ENCODE results near the gene PRDM16. TPM values are rescaled to one million over a fixed set of nuclear protein-coding genes. Genes with fewer than 3 reads are reported as not detected.

Gene PRDM16
- total RNA-seq, 1 experiment from 2014 or later, result 1.6 TPM

DNA sequence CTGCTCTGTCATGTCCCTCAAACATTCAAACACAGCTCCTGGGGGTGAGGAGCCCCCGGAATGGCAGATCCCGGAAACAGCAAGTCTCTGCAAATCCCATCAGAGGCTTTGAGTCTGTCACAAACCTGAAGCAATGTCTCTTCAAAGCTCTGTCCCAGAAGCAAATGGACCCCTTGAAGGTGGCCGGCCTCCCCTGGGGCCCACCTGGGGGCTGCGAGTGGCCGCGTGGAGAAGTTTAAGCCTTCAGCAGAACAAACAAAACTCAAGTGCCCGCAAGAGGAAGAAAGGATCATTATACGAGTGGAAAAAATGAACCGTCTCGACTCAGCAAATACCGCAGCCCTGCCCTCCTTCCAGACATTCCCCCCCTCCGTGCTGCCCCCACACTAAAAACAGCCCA is 53.3 kb downstream of the PRDM16 start:
- POLR2A ChIA-PET, result no interaction called here
- H3K27ac Mint-ChIP-seq, result peak overlapping the region; percentile 45; the same call in 1 of the 2 replicates
- ATAC-seq (no peak), DNase-seq (ENCODE audit: low spot score) (no peak)
- H3K9me3 Mint-ChIP-seq, result no peaks in the 10 kb centered on the region
- H3K36me3 Mint-ChIP-seq, result no peaks in the 10 kb centered on the region
- no peak overlapping the region for H3K4me3 Mint-ChIP-seq
- no peaks in the 10 kb centered on the region for H3K27me3 Mint-ChIP-seq (ENCODE audit: low read depth)
- peaks cover 3% of the 10 kb centered on the region; the same call in 1 of the 2 replicates for H3K4me1 Mint-ChIP-seq
- TF ChIP-seq, protein P1, sequence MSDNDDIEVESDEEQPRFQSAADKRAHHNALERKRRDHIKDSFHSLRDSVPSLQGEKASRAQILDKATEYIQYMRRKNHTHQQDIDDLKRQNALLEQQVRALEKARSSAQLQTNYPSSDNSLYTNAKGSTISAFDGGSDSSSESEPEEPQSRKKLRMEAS (CRISPR knock-in tag; IDR thresholded peaks at IDR 0.05), result no peak
- TF ChIP-seq, protein P2, sequence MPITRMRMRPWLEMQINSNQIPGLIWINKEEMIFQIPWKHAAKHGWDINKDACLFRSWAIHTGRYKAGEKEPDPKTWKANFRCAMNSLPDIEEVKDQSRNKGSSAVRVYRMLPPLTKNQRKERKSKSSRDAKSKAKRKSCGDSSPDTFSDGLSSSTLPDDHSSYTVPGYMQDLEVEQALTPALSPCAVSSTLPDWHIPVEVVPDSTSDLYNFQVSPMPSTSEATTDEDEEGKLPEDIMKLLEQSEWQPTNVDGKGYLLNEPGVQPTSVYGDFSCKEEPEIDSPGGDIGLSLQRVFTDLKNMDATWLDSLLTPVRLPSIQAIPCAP (CRISPR knock-in tag; IDR thresholded peaks at IDR 0.05), result no peak
- no peak for TF ChIP-seq ZNF138 (CRISPR knock-in tag; conservative IDR thresholded peaks at IDR 0.05)
- TF ChIP-seq, protein P3, sequence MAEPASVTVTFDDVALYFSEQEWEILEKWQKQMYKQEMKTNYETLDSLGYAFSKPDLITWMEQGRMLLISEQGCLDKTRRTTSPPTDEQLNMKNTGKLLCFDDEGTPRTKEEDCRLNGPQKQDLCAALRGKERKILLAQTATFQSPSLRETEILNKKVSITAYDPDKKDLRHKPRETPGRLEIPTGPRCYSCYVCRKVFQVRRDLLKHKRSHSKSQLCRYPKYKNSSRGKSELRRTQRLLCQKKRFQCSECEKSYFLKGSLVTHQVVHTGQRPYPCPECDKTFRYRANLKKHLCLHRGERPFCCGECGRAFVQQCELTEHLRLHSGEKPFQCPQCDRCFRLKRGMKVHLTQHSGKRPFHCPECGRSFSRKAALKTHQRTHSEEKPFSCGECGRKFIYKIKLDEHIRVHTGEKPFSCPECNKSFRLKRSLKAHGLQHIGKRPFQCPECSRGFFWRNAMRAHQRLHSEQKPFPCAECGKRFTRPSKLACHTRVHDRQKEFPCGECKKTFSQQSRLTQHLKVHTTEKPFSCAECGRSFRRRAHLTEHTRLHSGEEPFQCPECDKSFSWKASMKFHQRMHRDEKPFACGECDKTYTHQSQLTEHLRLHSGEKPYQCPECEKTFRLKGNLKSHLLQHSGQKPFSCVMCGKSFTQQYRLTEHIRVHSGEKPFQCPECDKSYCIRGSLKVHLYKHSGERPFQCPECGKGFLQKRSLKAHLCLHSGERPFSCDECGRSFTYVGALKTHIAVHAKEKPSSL (CRISPR knock-in tag; conservative IDR thresholded peaks at IDR 0.05), result no peak
- TF ChIP-seq HMGA2 (CRISPR knock-in tag; IDR thresholded peaks at IDR 0.05), result no peak
- TF ChIP-seq GABPB1 (CRISPR knock-in tag; IDR thresholded peaks at IDR 0.05), result no peak
- TF ChIP-seq RELA (CRISPR knock-in tag; IDR thresholded peaks at IDR 0.05; ENCODE audit: borderline replicate concordance), result no peak
- TF ChIP-seq JAZF1 (CRISPR knock-in tag; IDR thresholded peaks at IDR 0.05), result no peak
- TF ChIP-seq ETV6 (CRISPR knock-in tag; IDR thresholded peaks at IDR 0.05), result no peak
- no peak for TF ChIP-seq SMAD4 (CRISPR knock-in tag; IDR thresholded peaks at IDR 0.05)
- no peak for TF ChIP-seq ZNF121 (CRISPR knock-in tag; IDR thresholded peaks at IDR 0.05)
- TF ChIP-seq OVOL2 (CRISPR knock-in tag; IDR thresholded peaks at IDR 0.05; ENCODE audit: borderline replicate concordance), result no peak
- TF ChIP-seq ESRRA (CRISPR knock-in tag; IDR thresholded peaks at IDR 0.05; ENCODE audit: borderline replicate concordance), result no peak
- TF ChIP-seq ZNF317 (CRISPR knock-in tag; IDR thresholded peaks at IDR 0.05; ENCODE audit: borderline replicate concordance, low read depth), result no peak
- TF ChIP-seq TEAD4 (CRISPR knock-in tag; IDR thresholded peaks at IDR 0.05), result no peak
- TF ChIP-seq, protein P4, sequence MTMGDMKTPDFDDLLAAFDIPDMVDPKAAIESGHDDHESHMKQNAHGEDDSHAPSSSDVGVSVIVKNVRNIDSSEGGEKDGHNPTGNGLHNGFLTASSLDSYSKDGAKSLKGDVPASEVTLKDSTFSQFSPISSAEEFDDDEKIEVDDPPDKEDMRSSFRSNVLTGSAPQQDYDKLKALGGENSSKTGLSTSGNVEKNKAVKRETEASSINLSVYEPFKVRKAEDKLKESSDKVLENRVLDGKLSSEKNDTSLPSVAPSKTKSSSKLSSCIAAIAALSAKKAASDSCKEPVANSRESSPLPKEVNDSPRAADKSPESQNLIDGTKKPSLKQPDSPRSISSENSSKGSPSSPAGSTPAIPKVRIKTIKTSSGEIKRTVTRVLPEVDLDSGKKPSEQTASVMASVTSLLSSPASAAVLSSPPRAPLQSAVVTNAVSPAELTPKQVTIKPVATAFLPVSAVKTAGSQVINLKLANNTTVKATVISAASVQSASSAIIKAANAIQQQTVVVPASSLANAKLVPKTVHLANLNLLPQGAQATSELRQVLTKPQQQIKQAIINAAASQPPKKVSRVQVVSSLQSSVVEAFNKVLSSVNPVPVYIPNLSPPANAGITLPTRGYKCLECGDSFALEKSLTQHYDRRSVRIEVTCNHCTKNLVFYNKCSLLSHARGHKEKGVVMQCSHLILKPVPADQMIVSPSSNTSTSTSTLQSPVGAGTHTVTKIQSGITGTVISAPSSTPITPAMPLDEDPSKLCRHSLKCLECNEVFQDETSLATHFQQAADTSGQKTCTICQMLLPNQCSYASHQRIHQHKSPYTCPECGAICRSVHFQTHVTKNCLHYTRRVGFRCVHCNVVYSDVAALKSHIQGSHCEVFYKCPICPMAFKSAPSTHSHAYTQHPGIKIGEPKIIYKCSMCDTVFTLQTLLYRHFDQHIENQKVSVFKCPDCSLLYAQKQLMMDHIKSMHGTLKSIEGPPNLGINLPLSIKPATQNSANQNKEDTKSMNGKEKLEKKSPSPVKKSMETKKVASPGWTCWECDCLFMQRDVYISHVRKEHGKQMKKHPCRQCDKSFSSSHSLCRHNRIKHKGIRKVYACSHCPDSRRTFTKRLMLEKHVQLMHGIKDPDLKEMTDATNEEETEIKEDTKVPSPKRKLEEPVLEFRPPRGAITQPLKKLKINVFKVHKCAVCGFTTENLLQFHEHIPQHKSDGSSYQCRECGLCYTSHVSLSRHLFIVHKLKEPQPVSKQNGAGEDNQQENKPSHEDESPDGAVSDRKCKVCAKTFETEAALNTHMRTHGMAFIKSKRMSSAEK (CRISPR knock-in tag; IDR thresholded peaks at IDR 0.05; ENCODE audit: borderline replicate concordance), result no peak
- TF ChIP-seq, protein P5, sequence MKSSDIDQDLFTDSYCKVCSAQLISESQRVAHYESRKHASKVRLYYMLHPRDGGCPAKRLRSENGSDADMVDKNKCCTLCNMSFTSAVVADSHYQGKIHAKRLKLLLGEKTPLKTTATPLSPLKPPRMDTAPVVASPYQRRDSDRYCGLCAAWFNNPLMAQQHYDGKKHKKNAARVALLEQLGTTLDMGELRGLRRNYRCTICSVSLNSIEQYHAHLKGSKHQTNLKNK (CRISPR knock-in tag; IDR thresholded peaks at IDR 0.05), result no peak
- TF ChIP-seq, protein P6, sequence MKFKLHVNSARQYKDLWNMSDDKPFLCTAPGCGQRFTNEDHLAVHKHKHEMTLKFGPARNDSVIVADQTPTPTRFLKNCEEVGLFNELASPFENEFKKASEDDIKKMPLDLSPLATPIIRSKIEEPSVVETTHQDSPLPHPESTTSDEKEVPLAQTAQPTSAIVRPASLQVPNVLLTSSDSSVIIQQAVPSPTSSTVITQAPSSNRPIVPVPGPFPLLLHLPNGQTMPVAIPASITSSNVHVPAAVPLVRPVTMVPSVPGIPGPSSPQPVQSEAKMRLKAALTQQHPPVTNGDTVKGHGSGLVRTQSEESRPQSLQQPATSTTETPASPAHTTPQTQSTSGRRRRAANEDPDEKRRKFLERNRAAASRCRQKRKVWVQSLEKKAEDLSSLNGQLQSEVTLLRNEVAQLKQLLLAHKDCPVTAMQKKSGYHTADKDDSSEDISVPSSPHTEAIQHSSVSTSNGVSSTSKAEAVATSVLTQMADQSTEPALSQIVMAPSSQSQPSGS (CRISPR knock-in tag; IDR thresholded peaks at IDR 0.05; ENCODE audit: borderline replicate concordance, low read depth), result no peak
- CTCF ChIA-PET, result interaction anchor here (0.8 kb wide), 1 partner anchor 303 kb away, joined by 4 read pairs; no protein-coding TSS in a partner anchor
